Suprapubic skin (tissue), 3 donors: Measurements from ENCODE around the gene RDH14.

Experiments used
- CTCF ChIP-seq, 2 donors: fragments of 200-600 bp in 1 of 2; fragments of 450-650 bp in 1 of 2; sonication (generic) in 1 of 2; IDR thresholded peaks; one replicate each; pipeline ENCODE4 v1.5.1; 2016 to 2019; ENCODE audit warnings: antibody characterized with exemption in 2 of 2, mild to moderate bottlenecking in 1 of 2, moderate library complexity in 1 of 2
- EP300 ChIP-seq: sonication (generic); formaldehyde crosslinking; IDR thresholded peaks from one replicate; pipeline ENCODE4 v1.6.1; 2017; ENCODE audit warnings: antibody characterized with exemption
- POLR2A ChIP-seq, 2 donors: fragments of 450-650 bp; IDR thresholded peaks; one replicate each; pipeline ENCODE4 v1.6.1; 2017; ENCODE audit warnings: antibody characterized with exemption in 2 of 2, mild to moderate bottlenecking in 2 of 2, moderate library complexity in 2 of 2

- TF ChIP-seq POLR2A (IDR thresholded peaks at IDR 0.05) (no peak), CTCF (IDR thresholded peaks at IDR 0.05) (no peak), EP300 (no peak)
Observed at GRCh38 chr2:18566145-18566769, 5.8 kb upstream of the RDH14 start.
